Testis (tissue), 3 donors: ENCODE results near the gene SLC37A1. TPM values are rescaled to one million over a fixed set of nuclear protein-coding genes. Genes with fewer than 3 reads are reported as not detected.
"Not testable (repeated sequence)": the region's sequence is repeated elsewhere in the genome, so short reads cannot be mapped to it uniquely, and the experiment has no call there.

Source experiments
- DNase-seq: peaks from one replicate; pipeline ENCODE4 v3.0.0-alpha.2; 2019
- H3K27ac ChIP-seq, 2 donors: fragments of 200-600 bp; sonication (generic); one replicate each; pipeline ENCODE4 v1.5.1; 2019
- H3K27me3 ChIP-seq: fragments of 200-600 bp; sonication (generic); one replicate; pipeline ENCODE4 v1.5.1; 2019
- H3K36me3 ChIP-seq: fragments of 200-600 bp; sonication (generic); one replicate; pipeline ENCODE4 v1.5.1; 2017; ENCODE audit warnings: low read depth; ENCODE audit errors: missing control alignments
- H3K4me1 ChIP-seq: fragments of 200-600 bp; sonication (generic); one replicate; pipeline ENCODE4 v1.5.1; 2019
- H3K4me3 ChIP-seq, 2 donors: fragments of 200-600 bp; sonication (generic); one replicate each; pipeline ENCODE4 v1.5.1; 2017 to 2019
- H3K9me3 ChIP-seq: fragments of 200-600 bp; sonication (generic); one replicate; pipeline ENCODE4 v1.5.1; 2017
- POLR2A ChIP-seq: fragments of 450-650 bp; IDR thresholded peaks from one replicate; pipeline ENCODE4 v1.6.1; 2017; ENCODE audit warnings: antibody characterized with exemption, mild to moderate bottlenecking, moderate library complexity
- WGBS, 2 donors: methylation state at CpG; one replicate each; pipeline ENCODE4 v1.1.5; 2018; 5-methylcytosine and 5-hydroxymethylcytosine counted together
- intact Hi-C: fragments of 100-400 bp; cut with DNase I; formaldehyde crosslinking; loops from one replicate; pipeline ENCODE4 v1.15.1; 2023; ENCODE audit warnings: low total_unique reads
- polyA plus RNA-seq: library from polyadenylated mRNA; stranded (reverse); fragments of 350-450 nt; fragmentation: Illumina TruSeq; extraction: RNeasy Lipid Tissue Mini Kit (QIAGEN cat#74804); gene quantifications from one replicate; pipeline ENCODE4 v1.2.3, GENCODE V29; 2014; ENCODE audit warnings: low read depth, low replicate concordance; ENCODE audit not compliant: insufficient read depth
- total RNA-seq, 2 donors: library from RNA; depleted of rRNA; stranded (reverse); fragments of >200 nt; gene quantifications; one replicate each; pipeline ENCODE4 v1.2.3, GENCODE V29; 2016
- TF ChIP-seq, protein P1 (sequence below), 3 experiments: fragments of 450-650 bp in 2 of 3; fragments of 200-600 bp in 1 of 3; sonication (generic) in 1 of 3; IDR thresholded peaks; one replicate each; pipeline ENCODE4 v1.5.1; 2016 to 2019; ENCODE audit warnings: antibody characterized with exemption in 3 of 3, mild to moderate bottlenecking in 2 of 3, moderate library complexity in 1 of 3

The SLC37A1 gene
- total and polyA plus RNA-seq, 3 donors from 2014 or later: 22.6 to 48.3 (median 24.3) TPM

DNA sequence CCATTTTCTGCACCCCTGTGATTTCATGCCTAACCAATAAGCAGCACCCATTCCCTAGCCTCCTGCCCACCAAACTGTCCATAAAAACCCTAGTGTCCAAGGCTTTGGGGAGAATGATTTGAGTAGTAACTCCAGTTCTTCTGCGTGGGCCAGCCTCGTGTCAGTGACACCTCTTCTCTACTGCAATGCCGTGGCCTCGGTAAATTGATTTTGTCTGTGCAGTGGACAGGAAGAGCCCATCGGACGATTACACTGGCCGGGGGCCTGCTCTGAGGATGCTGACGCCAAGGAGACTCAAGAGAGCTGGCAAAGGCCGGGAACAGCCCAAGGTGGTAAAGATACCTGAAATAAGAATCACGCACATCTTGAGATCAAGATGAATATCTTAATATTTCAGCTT lies 47.0 kb upstream of the SLC37A1 start:
- Histone ChIP-seq H3K36me3 (no peaks in the 10 kb centered on the region), H3K27ac (no peak overlapping the region), H3K4me1 (no peaks in the 10 kb centered on the region), H3K27me3 (no peaks in the 10 kb centered on the region), H3K4me3 (no peak overlapping the region), H3K9me3 (no peaks in the 10 kb centered on the region)
- intact Hi-C loops: no loop called here
- 92 to 96% methylated on average over 10 of the region's 10 CpGs for WGBS, 2 donors
- TF ChIP-seq POLR2A: no peak
- no peak for DNase-seq

DNA sequence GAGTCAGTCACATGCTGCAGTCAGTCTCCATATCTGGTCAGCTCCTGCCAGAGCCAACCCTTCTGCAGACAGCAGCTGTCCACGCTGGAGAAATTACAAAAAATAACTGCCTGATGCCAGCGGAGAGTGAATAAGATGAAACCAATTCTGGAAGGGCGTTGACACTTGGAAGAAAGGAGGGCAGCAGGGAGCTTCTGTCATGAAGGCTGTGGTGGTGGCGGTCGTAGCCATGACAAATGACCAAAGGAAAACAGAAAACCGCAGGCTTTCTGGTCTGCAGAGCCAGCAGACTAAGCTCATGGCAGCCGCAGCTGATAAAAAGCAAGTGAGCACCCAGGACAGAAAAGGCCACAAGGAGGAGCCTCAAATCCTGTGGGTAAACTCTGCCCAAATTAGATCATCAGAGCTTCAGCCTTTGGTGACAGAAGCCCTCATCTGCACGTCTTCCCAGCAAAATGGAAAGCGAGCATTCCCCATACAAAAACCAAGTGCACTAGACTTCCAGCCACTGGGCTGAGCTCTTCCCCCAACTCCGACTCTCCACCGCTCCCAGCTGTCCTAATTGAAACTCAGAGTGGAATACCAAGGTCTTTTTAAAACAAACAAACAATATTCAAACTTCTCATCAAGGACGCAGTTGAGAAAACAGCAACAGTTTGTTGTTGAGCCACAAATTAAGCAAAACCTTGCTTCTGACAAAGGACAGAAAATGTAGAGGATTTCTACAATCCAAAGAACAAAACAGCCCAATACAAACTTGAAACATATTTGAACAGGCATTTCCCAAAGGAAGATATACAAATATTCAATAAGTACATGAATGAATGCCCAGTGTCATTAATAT lies 46.3 kb upstream of the SLC37A1 start:
- Histone ChIP-seq H3K4me1 (no peaks in the 10 kb centered on the region), H3K27me3 (no peaks in the 10 kb centered on the region), H3K9me3 (no peaks in the 10 kb centered on the region), H3K27ac (no peak overlapping the region), H3K36me3 (no peaks in the 10 kb centered on the region), H3K4me3 (no peak overlapping the region)
- WGBS, 2 donors: 60 to 65% methylated on average over 12 of the region's 12 CpGs
- no peak for DNase-seq
- TF ChIP-seq, protein P1, sequence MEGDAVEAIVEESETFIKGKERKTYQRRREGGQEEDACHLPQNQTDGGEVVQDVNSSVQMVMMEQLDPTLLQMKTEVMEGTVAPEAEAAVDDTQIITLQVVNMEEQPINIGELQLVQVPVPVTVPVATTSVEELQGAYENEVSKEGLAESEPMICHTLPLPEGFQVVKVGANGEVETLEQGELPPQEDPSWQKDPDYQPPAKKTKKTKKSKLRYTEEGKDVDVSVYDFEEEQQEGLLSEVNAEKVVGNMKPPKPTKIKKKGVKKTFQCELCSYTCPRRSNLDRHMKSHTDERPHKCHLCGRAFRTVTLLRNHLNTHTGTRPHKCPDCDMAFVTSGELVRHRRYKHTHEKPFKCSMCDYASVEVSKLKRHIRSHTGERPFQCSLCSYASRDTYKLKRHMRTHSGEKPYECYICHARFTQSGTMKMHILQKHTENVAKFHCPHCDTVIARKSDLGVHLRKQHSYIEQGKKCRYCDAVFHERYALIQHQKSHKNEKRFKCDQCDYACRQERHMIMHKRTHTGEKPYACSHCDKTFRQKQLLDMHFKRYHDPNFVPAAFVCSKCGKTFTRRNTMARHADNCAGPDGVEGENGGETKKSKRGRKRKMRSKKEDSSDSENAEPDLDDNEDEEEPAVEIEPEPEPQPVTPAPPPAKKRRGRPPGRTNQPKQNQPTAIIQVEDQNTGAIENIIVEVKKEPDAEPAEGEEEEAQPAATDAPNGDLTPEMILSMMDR (IDR thresholded peaks at IDR 0.05): no peak
- TF ChIP-seq POLR2A: no peak
- intact Hi-C loops: no loop called here

DNA sequence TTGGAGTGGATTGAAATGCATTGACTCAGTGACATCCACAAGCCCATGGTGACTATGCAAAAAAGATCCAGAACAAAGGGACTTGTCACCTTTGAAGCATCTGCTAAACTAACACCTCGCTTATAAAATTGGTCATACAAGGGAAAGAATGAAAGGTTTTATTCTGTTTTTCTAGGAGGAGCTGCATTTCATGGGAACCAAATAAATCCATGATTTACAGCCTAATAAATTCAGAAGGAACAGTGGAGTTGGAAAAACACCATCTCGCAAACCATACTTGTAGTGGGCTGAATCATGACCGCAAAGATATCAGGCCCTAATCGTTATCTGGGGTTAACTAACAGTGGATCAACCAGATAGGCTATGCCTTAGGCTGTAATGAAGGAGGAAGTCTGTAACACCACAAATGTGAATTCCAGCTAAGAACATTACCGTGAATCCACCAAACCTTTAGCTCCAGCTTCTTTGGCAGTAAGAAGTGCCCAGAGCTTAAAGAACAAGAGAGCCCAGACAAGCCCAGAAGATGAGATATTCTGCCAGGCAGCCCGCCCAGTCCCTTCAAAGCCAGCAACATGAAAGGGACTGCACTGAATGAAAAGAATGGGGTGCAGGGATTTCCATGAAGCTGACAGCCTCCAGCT lies 45.0 kb upstream of the SLC37A1 start:
- H3K27me3 ChIP-seq: no peaks in the 10 kb centered on the region
- WGBS, 2 donors: 81 to 85% methylated on average over 6 of the region's 6 CpGs
- no peak overlapping the region for H3K27ac ChIP-seq
- TF ChIP-seq, protein P1 (IDR thresholded peaks at IDR 0.05): no peak
- TF ChIP-seq POLR2A: no peak
- H3K4me3 ChIP-seq: no peak overlapping the region
- no peaks in the 10 kb centered on the region for H3K4me1 ChIP-seq
- DNase-seq: no peak
- intact Hi-C loops: no loop called here
- H3K36me3 ChIP-seq: no peaks in the 10 kb centered on the region
- no peaks in the 10 kb centered on the region for H3K9me3 ChIP-seq

DNA sequence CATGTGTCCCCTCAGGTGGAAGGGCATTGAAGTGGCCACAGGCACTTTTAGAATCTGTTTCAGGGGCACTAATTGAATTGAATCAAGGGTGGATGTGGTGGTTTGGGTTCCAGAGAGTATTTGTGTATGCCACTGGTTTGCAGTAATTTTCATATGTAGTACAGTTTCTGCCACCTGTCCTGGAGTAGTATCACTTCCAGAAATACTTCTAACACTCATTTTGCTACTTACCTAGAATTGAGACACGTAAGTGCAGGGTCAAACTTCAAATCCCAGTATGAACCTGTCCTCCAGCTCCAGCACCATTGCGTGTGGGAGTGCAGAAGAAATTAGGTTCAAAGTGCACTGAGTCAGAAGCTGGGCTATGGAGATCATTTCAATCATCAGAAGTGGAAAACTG lies 44.4 kb upstream of the SLC37A1 start:
- H3K27me3 ChIP-seq: no peaks in the 10 kb centered on the region
- TF ChIP-seq POLR2A: no peak
- TF ChIP-seq, protein P1 (IDR thresholded peaks at IDR 0.05): no peak
- intact Hi-C loops: no loop called here
- H3K27ac ChIP-seq: no peak overlapping the region
- H3K9me3 ChIP-seq: no peaks in the 10 kb centered on the region
- no peak for DNase-seq
- 89 to 95% methylated on average over 2 of the region's 2 CpGs for WGBS, 2 donors
- no peaks in the 10 kb centered on the region for H3K36me3 ChIP-seq
- no peaks in the 10 kb centered on the region for H3K4me1 ChIP-seq
- no peak overlapping the region for H3K4me3 ChIP-seq

DNA sequence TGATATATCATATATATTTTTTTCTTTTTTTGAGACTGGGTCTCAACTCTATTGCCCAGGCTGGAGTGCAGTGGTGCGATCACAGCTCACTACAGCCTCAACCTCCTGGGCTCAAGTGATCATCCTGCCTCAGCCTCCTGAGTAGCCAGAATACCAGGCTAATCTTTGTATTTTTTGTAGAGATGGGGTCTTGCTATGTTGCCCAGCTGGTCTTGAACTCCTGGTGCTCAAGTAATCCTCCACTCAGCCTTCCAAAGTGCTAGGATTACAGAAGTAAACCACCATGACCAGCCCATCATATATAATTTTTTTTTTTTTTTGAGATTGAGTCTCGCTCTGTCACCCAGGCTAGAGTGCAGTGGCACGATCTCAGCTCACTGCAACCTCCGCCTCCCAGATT lies 43.9 kb upstream of the SLC37A1 start:
- H3K27me3 ChIP-seq, H3K4me1 ChIP-seq, H3K27ac ChIP-seq, H3K36me3 ChIP-seq, intact Hi-C loops, H3K4me3 ChIP-seq, DNase-seq, H3K9me3 ChIP-seq: not testable (repeated sequence)
- WGBS, 2 donors: 97 to 100% methylated on average over 4 of the region's 4 CpGs
